Parathyroid adenoma (tissue), 2 donors: ENCODE measurements around the gene AGAP5.
"Not testable (repeated sequence)": the region's sequence is repeated elsewhere in the genome, so short reads cannot be mapped to it uniquely, and the experiment has no call there.

Experiments
- H2AFZ ChIP-seq: fragments of 300-600 bp; sonication (generic); one replicate; pipeline ENCODE4 v1.7.0; 2017; ENCODE audit warnings: antibody characterized with exemption, mild to moderate bottlenecking
- H3K27ac ChIP-seq: fragments of 300-600 bp; sonication (generic); one replicate; pipeline ENCODE4 v1.7.0; 2017
- H3K27me3 ChIP-seq: fragments of 300-600 bp; sonication (generic); one replicate; pipeline ENCODE4 v1.7.0; 2017; ENCODE audit warnings: low read length; ENCODE audit not compliant: control insufficient read depth, insufficient read depth
- H3K36me3 ChIP-seq: fragments of 300-600 bp; sonication (generic); one replicate; pipeline ENCODE4 v1.7.0; 2017; ENCODE audit warnings: low read length; ENCODE audit not compliant: control insufficient read depth, insufficient read depth
- H3K4me1 ChIP-seq: fragments of 300-600 bp; sonication (generic); one replicate; pipeline ENCODE4 v1.7.0; 2017; ENCODE audit warnings: control low read depth
- H3K4me2 ChIP-seq: fragments of 300-600 bp; sonication (generic); one replicate; pipeline ENCODE4 v1.7.0; 2017; ENCODE audit warnings: low read length
- H3K4me3 ChIP-seq: fragments of 300-600 bp; sonication (generic); one replicate; pipeline ENCODE4 v1.7.0; 2017; ENCODE audit warnings: low read depth, low read length
- H3K79me2 ChIP-seq: fragments of 300-600 bp; sonication (generic); one replicate; pipeline ENCODE4 v1.7.0; 2017; ENCODE audit warnings: control low read depth
- H3K9ac ChIP-seq: fragments of 300-600 bp; sonication (generic); one replicate; pipeline ENCODE4 v1.7.0; 2017; ENCODE audit warnings: mild to moderate bottlenecking
- H3K9me3 ChIP-seq: fragments of 300-600 bp; sonication (generic); one replicate; pipeline ENCODE4 v1.7.0; 2017; ENCODE audit warnings: low read length; ENCODE audit not compliant: control insufficient read depth
- TF ChIP-seq, protein P1 (sequence below): fragments of 300-600 bp; sonication (generic); IDR thresholded peaks from one replicate; pipeline ENCODE4 v1.7.0; 2017; ENCODE audit warnings: antibody characterized with exemption, mild to moderate bottlenecking
- donor health status: primary hyperparathyroidism.

AGAP5 gene

GRCh38 chr10:73742454-73742734 is 44.5 kb upstream of the AGAP5 start:
- Histone ChIP-seq H3K4me2 (no peak overlapping the region), H3K27ac (no peak overlapping the region), H3K9ac (no peak overlapping the region), H2AFZ (no peak overlapping the region), H3K4me1 (peaks cover 15% of the 10 kb centered on the region), H3K27me3 (no peaks in the 10 kb centered on the region), H3K4me3 (no peak overlapping the region), H3K9me3 (no peaks in the 10 kb centered on the region), H3K36me3 (no peaks in the 10 kb centered on the region), H3K79me2 (peaks cover 41% of the 10 kb centered on the region)
- TF ChIP-seq, protein P1, sequence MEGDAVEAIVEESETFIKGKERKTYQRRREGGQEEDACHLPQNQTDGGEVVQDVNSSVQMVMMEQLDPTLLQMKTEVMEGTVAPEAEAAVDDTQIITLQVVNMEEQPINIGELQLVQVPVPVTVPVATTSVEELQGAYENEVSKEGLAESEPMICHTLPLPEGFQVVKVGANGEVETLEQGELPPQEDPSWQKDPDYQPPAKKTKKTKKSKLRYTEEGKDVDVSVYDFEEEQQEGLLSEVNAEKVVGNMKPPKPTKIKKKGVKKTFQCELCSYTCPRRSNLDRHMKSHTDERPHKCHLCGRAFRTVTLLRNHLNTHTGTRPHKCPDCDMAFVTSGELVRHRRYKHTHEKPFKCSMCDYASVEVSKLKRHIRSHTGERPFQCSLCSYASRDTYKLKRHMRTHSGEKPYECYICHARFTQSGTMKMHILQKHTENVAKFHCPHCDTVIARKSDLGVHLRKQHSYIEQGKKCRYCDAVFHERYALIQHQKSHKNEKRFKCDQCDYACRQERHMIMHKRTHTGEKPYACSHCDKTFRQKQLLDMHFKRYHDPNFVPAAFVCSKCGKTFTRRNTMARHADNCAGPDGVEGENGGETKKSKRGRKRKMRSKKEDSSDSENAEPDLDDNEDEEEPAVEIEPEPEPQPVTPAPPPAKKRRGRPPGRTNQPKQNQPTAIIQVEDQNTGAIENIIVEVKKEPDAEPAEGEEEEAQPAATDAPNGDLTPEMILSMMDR = no peak

DNA sequence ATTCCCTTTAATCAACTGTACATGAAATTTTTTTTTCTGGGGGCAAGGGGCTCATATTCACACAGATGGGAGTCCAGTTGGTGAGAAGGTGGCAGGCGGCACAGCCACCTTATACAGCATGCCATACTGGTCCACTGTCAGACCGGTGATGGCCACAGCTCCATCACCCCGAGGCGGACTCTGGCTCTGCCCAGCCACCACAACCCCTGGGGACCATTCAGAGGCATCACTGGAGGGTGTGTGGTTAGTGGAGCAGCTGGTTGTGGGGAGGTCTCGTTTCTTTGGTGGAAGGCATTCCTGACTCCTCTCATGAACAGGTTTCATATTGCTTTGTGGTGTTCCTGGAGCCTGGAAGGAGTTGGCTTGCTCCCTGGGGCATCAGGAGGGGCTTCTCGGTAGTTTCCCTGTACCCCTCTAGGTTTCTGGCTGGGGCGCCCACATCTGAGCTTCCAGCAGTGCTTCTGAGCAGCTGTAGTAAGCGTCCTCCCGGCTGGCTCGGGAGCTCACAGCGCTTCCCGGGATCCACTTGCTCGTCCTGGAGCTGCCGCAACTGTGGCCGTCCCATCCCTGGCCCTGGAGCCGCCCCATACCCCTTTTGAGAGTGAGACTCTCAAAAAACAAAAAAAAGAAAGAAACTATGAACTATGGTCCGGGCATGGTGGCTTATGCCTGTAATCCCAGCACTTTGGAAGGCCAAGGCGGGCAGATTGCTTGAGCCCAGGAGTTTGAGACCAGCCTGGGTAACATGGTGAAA is 42.8 kb upstream of the AGAP5 start:
- H2AFZ ChIP-seq, H3K27ac ChIP-seq, H3K9me3 ChIP-seq, H3K36me3 ChIP-seq, H3K27me3 ChIP-seq, H3K4me3 ChIP-seq, H3K9ac ChIP-seq, H3K4me2 ChIP-seq: not testable (repeated sequence)
- Histone ChIP-seq H3K79me2 (peaks cover 31% of the 10 kb centered on the region), H3K4me1 (peaks cover 15% of the 10 kb centered on the region)

GRCh38 chr10:73734796-73735305 is 36.9 kb upstream of the AGAP5 start:
- TF ChIP-seq, protein P1 = no peak
- Histone ChIP-seq H3K36me3 (no peaks in the 10 kb centered on the region), H3K9ac (no peak overlapping the region), H3K27ac (no peak overlapping the region), H3K4me3 (no peak overlapping the region), H3K4me2 (no peak overlapping the region), H2AFZ (no peak overlapping the region), H3K79me2 (peaks cover 28% of the 10 kb centered on the region), H3K9me3 (no peaks in the 10 kb centered on the region), H3K27me3 (no peaks in the 10 kb centered on the region), H3K4me1 (no peaks in the 10 kb centered on the region)

DNA sequence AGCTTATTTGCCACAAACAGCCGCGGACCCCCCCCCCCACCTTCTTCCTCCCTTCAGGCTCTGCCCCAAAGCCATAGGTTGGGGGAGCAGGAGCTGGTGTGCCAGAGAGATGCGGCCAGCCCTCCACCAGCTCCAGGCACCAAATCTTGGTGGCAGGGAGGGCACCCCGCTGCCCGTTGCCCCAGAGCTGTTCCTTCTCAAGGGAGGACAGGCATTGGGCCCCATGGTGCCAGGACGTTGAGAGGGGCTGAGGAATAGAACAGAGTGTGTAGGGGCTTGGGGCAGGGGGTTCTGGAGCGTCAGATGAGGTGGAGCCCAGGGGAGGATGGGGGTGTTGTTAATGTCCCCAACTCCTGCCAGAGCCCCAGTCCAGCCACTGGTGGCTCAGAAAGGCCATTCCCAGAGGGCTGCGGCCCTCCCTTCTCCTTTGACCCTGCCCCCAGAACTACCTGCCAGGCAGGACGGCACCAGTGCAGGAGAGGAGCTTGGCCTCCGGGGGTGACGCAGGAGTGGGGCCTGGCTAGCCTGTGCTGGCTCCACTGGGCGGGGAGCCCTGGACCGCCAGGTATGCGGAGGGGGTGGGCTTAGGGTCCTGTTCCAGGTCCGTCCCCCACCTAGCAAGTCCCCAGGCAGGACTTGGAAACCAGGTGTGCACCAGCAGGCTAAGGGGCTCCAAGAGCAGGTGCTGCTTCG is 36.3 kb upstream of the AGAP5 start:
- H3K9me3 ChIP-seq = no peaks in the 10 kb centered on the region
- no peak overlapping the region for H3K27ac ChIP-seq
- TF ChIP-seq, protein P1 = no peak
- H3K4me1 ChIP-seq = no peaks in the 10 kb centered on the region
- no peak overlapping the region for H3K4me2 ChIP-seq
- H2AFZ ChIP-seq = no peak overlapping the region
- H3K27me3 ChIP-seq = no peaks in the 10 kb centered on the region
- H3K4me3 ChIP-seq = no peak overlapping the region
- no peaks in the 10 kb centered on the region for H3K36me3 ChIP-seq
- H3K9ac ChIP-seq = no peak overlapping the region
- peaks cover 28% of the 10 kb centered on the region for H3K79me2 ChIP-seq

DNA sequence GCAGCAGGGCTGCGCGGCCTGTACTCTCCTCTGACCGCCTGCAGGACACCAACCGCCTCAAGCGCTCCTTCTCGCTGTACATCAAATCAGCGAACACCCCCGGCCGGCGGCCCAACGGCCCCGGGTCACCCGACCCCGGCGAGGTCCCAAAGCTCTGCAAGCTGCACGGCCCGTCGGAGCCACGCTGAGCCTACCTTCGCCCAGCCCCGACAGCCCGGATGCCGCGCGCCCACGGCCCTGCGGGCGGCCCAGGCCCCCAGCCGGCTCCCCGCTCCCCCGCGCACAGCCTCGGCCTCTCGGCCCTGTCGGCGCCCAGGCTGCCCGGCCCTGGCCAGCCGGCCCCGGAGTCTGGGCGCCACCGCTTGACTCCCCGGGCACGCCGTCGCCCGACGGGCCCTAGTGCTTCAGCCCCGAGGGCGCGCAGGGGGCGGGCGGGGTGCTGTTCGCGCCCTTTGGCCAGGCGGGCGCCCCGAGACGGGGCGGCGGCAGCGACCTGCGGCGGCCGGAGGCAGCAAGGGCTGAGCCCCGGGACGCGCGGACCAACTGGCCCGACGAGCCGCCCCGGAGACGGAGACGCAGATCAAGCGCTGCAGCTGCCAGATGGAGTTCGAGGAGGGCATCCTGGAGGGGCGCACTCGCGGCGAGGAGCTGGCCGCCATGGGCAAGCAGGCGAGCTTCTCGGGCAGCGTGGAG is 35.2 kb upstream of the AGAP5 start:
- Histone ChIP-seq H3K9ac (no peak overlapping the region), H3K4me1 (no peaks in the 10 kb centered on the region), H3K36me3 (no peaks in the 10 kb centered on the region), H3K9me3 (no peaks in the 10 kb centered on the region), H3K4me2 (no peak overlapping the region), H3K4me3 (no peak overlapping the region), H2AFZ (no peak overlapping the region), H3K27me3 (no peaks in the 10 kb centered on the region), H3K79me2 (peaks cover 28% of the 10 kb centered on the region), H3K27ac (no peak overlapping the region)
- TF ChIP-seq, protein P1 = no peak
